HL-60/S4 treated with retinoic acid at 250 ng/mL for 4 days and 3 days (cell line): ENCODE data around the gene FBXO41.

Experiments
- in situ Hi-C: fragments of 300-500 bp; cut with MboI; formaldehyde crosslinking; loops from 2 replicates; pipeline ENCODE4 v1.7.0; 2022; ENCODE audit warnings: low sequenced_read_pairs

FBXO41 gene, protein sequence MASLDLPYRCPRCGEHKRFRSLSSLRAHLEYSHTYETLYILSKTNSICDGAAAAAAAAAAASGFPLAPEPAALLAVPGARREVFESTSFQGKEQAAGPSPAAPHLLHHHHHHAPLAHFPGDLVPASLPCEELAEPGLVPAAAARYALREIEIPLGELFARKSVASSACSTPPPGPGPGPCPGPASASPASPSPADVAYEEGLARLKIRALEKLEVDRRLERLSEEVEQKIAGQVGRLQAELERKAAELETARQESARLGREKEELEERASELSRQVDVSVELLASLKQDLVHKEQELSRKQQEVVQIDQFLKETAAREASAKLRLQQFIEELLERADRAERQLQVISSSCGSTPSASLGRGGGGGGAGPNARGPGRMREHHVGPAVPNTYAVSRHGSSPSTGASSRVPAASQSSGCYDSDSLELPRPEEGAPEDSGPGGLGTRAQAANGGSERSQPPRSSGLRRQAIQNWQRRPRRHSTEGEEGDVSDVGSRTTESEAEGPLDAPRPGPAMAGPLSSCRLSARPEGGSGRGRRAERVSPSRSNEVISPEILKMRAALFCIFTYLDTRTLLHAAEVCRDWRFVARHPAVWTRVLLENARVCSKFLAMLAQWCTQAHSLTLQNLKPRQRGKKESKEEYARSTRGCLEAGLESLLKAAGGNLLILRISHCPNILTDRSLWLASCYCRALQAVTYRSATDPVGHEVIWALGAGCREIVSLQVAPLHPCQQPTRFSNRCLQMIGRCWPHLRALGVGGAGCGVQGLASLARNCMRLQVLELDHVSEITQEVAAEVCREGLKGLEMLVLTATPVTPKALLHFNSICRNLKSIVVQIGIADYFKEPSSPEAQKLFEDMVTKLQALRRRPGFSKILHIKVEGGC

DNA sequence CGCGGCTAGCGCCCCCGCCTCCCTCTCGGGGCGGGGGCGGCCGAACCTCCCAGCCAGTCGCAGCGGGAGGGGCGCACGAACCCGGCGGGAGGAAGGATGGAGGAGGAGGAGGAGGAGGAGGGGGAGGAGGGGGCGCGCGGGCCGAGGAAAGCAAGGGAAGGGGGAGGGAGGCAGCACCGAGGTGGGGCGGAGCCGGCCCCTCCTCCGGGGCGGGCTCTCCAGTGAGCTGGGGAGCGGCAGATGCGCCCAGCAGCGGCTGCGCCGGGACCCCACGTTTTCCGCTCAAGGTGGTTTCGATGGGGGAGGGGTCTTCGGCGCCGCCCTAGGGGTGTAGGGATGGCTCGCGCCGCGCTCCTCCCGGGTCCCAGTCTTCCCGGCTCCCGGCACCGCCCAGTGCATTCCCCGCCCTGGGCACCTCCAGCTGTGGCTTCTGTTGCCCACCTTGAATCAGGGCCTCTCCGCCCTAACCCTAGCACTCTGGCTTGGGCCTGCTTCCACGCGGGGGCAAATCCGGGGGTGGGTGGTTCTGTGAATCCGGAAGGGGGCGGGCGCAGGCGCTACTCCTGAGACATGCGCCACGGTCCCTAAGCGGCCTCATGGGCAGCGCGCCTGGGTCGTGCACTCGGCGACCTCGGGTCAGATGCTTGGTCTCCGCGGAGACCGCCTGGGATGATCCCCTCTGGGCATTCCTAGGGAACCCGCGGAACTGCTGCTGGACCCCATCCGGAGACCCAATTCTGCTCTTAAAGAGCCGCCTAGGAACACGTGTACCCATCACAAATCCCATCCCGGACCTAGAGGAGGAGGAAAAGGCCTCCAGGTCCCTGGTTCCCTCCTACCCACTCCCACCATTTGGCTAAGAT, at the start of gene FBXO41:
FBXO41 (minus strand) TSS at position 183 of the 863 bp plus-strand sequence. CDS start 14,848 bp downstream, outside the sequence.
- in situ Hi-C loops: no loop called here

DNA sequence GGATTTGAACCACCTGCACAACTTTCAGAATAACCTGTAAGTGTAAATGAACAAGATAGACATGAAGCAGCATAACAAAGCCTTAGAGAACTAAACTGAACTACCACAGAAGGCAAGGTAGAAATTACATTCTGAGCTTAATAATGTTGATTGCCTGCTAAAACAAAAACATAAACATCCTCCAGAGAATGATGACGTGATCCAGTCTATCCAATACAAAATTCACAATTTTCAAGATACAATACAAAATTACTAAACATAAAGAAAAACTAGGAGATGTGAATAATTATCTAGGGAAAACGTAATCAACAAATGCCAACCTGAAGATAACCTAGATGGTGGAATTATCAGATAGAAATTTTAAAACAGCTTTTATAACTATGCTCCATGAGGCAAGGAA, 49.8 kb upstream of the FBXO41 start:
- in situ Hi-C loops: no loop called here

DNA sequence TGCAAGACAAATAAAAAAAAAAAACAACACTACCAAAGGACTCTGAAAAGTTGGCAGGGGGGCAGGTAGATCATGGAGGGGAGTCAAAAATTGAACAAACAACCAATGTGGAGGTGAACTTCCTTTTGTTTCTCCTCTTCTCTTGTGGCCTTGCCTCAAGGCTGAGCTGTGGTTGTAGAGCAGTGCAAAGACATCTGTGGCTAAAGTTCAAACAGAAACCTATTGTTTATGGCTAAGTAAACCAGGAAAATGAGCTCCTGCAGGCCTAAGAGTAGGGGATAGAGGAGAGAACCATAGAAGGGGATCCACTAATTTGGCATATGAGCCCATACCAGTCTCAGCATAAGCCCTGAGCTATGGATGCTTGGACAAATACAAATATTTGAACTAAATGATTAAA, 49.3 kb upstream of the FBXO41 start:
- in situ Hi-C loops: no loop called here

DNA sequence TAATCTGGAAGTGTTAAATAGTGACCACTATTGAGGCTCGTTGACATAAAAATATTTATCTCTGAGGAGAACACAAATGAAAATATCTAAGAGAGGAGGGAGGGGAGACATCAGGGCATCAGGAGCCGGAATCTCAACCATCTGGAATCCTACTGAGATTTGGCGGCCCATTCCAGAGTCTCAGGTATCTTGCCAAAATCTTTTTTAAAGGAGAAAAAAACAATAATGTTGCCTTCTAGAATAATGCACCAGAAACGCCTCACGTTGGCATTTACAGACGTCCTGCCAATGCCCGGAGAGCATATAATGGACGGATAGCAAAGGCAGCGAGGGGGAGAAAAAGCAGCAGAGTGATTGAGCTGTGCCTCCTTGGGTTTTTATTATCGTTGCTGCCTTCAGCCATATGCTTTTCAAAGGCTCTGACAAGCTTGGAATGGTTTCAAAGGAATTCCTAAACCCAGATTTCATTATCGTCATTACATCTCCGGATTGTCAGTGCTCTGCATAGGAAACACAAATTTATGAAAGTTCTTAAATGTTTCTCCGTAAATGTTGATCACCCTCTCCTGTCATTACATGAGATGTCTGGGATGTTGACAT, 39.9 kb upstream of the FBXO41 start:
- in situ Hi-C loops: no loop called here

DNA sequence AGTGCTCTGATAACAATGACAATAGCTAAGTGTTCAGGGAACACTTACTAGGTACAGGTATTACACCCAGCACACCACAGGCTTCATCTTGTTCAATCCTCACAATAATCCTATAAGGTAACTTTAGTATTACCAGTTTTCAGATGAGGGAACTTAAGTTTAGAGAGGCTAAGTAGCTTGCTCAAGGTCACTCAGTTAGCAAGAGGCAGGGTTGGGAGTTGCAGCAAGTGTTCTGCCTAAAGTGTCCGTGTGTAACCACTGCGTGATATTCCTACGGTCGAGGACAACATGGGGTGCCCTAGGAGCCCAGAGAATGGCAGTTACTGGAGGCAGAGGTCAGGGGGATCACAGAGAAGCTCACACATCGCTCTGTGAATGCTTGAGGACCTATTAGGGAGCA, 39.3 kb upstream of the FBXO41 start:
- in situ Hi-C loops: no loop called here

DNA sequence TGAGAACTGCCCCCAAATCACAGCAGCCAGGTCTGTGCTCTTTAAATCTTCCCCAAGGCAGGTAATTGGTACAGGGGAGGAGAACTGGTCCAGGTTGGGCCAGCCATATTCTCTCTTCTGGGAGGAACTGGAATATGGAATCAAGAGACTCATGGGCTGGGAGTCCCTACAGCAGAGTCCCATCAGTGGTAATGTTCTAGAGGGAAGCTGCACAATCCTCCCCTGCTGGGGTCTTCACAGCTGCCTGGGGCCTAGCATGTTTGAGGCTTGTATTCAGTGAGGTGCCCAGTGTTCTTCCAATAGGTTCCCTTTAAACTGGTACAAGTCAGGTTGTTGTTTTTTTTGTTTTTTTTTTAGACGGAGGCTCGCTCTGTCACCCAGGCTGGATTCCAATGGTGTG, 30.2 kb upstream of the FBXO41 start:
- in situ Hi-C loops: no loop called here

DNA sequence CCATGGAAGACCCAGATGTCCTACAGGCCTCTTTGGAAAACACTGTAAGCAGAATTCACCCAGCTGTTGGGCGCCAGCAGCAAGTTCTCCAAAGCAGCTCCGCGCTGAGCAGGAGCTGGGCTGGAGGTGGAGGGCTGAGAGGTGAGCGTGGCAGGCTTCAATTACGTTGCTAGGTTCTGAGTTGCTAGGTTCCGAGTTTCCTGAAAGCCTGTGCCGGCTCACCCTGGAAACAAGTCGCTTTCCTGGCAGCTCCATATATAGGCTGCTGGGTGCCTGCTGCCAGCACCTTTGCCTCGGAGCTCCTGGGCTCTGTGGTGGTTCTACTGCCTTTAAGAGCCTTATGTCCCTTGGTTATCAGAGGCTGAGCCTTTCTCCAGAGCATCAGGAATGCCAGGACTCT, 23.4 kb upstream of the FBXO41 start:
- in situ Hi-C loops: no loop called here

DNA sequence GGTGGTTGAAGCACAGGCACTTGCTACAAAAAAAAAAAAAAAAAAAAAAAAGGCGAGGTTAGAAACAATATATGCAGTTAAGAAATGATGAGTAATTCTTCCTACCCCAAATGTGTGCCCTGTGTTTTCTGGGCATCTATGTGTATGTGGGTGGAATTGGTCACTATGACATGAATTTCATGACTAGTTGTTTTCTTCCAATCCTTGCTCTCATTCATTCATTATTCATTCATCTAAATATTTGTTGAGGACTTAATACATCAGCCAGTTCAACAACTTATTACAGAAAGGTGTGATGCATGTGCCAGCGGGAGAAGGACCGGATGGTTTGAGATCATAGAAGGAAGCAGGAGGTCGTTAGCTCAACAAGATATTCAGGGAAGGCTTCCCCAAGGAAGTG, 17.4 kb upstream of the FBXO41 start:
- in situ Hi-C loops: no loop called here

DNA sequence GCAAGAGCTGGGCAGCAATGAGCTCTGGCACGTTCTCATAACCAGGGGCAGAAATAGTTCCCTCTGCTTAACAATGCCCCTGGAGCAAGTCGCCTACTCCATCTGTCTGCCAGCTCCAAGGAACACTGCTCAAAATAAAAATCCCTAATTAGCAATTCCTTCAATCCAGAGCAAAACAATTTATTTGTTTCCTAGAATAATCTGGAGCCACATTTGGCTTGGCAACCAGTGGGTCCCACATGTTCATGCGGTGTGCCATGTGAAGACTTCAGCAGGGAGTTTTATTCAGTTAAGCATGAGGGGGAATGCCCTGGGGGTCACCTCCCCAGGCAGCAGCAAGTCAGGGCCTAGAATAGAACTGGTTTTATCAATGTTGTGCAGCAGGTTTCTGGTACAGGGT, 16.6 kb upstream of the FBXO41 start:
- in situ Hi-C loops: no loop called here

DNA sequence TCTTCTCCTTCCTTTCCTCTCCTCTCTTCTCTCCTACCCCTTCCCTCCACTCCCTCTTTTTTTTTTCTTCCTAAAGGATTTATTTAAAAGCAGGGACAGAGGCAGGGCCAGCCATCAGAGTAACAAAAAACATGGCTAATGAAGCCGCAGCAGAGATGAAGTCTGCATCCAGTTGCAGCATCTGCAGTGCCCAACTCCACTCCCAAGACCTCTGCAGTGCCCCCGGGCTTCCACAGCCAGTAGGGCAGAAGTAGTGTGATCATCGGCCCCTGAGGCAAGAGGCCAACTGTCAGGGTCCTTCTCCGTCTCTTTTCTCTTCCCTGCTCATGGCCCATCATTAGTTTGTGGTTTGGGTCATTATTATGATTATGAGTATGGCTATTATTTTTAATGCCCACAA, 13.3 kb upstream of the FBXO41 start:
- in situ Hi-C loops: no loop called here

DNA sequence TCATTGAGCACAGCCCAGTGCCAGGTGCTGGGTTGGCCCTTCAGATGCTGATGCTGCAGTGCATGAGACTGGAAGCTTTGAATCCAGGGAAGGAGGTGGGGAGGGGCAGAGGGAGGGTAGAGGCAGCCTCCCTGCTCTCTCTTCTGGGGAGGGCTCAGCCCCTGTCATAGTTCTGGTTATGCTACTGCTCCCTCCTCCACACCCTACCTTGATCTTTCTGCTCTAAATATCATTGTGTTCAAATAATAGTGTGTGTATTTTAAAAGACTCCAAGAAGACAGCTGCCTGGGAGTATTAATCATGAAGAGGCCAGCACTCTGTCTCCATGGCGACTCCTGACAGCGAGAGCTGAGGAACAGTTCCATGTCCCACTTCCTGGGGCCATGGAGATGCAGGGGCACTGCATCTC, 12.9 kb upstream of the FBXO41 start:
- in situ Hi-C loops: no loop called here

DNA sequence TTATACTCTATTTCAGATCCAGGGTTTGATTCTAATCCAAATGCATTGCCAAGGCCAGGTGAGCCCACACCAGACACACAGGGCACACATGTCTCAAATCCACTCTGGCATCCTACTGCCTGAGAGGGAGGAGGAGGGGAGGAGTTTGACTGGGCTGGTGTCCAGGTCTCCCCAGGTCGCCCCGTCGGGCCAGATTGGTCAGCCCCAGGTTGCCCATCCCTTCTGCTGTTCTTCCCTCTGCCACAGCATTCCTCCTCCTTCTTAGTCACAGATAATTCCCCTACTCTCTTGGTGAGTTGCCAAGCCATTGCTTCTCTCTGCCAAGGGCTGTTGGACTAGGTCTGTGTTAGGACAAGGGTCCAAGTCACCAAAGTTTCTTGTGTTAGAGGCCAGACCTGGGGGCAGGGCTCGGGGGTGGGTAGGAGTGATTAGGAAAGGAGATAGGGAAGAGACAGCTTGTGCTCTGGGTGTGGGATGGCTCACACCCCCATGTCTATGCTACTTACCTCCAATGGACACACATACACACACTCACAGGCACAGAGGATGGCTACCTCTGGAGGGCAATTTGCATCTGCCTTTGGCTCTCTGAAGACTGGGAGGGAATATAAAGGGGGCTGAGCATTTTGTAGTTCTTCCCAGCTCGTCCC, 11.6 kb upstream of the FBXO41 start:
- in situ Hi-C loops: no loop called here

DNA sequence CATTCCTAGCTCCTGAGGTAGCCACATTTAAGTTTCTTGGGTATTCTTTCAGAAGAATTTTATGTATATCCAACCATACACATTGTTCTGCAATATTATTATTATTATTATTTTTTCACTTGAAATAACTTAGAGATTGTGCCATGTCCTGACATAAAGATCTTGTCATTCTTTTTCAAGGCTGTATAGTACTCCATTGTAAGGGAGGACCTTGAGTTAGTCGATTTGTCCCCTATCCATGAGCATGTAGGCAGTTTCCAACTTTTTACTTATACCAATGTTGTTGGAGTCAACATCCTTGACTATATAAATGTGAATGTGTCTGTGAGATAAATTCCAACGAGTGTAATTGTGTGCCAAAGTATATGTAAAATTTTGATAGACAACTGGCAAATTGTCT, 10.0 kb upstream of the FBXO41 start:
- in situ Hi-C loops: no loop called here

DNA sequence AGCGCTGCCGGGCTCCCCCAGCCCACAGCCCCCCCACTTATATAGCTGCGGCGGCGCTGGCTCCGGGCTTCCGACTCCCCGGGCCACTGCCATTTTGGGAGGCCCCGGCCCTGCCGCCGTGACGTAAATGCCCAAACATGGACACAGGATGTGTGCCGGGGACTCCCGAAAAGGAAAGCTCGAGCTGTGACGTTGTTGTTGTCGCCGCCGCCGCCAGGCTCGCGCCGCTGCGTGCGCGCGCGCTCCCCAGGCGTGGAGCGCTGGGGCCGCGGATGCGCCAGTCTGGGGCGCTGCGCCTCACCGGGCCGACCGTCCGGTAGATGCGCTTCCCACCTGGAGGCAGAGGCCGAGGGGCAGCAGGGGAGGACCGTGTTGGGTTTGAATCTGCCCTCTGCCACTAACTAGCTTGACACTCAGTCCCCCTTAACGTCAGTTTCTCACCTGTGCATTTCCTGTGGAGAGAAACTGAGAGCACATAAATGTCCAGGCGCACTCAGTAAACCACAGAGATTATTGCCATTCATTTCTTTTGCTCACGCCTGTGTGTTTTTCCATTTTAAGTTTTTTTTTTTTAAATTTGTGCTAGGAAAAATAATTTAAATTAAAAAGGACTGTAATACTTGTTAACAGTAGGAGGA, 9.4 kb upstream of the FBXO41 start, which contains the start of gene EGR4:
EGR4 (minus strand) TSS at position 15 of the 638 bp plus-strand sequence. CDS start 231 bp downstream, outside the sequence.
- in situ Hi-C loops: no loop called here

DNA sequence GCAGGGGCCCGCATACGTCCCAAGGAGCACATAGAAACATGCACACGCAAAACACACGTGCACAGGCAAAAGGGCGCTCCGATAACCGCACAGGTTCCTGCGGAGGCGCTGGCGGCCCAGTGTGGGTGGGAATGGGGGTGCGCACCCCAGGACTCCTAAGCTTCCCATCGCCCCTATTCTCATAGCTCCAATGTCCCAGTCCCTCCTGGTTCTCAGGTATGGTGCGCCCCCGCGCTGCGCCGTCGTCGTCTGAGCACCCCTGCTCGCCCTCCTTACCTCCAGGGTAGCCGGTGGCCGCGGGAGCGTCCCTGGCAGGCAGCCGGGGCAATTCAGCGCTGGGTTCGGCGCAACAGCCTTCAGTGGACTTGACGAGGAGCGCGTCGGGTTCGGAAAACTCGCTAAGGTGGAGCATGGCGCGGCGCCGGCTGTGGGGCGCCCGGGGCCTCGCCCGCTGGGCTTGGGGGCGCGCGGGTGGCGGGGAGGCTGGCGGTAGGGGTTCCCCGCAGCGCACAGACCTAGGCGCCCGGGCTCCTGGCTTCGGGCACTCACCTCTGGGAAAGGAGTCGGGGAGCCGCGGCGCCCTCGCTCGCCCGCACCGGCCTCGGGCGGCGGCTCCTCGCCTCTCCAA, 8.7 kb upstream of the FBXO41 start:
- in situ Hi-C loops: no loop called here

DNA sequence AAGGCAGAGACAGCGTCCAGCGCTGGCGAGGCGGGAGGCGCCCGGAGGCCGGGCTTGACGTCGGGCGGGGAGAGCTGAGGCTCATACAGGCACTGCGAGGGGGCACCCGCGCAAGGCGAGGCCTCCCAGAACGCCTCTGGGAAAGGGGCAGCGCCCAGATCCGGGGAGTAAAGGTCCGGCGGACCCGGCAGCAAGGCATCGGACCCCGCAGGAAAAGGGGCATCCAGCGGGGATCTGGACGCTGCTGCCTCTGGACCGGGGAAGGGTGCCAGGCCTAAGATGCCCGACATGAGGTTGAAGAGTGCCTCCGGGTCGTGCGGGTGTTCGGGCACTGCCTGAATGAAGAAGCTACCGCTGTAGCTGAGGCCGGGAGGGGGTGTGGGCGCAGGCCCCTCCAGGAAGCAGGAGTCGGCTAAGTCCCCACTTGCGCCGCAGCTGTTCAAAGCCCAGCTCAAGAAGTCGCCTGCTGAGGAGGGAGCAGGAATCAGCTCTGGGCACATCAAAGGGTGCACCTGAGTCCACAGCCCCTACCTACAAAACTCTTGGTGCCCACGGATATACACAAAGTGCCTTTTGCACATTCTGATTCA, 8.1 kb upstream of the FBXO41 start:
- in situ Hi-C loops: no loop called here

DNA sequence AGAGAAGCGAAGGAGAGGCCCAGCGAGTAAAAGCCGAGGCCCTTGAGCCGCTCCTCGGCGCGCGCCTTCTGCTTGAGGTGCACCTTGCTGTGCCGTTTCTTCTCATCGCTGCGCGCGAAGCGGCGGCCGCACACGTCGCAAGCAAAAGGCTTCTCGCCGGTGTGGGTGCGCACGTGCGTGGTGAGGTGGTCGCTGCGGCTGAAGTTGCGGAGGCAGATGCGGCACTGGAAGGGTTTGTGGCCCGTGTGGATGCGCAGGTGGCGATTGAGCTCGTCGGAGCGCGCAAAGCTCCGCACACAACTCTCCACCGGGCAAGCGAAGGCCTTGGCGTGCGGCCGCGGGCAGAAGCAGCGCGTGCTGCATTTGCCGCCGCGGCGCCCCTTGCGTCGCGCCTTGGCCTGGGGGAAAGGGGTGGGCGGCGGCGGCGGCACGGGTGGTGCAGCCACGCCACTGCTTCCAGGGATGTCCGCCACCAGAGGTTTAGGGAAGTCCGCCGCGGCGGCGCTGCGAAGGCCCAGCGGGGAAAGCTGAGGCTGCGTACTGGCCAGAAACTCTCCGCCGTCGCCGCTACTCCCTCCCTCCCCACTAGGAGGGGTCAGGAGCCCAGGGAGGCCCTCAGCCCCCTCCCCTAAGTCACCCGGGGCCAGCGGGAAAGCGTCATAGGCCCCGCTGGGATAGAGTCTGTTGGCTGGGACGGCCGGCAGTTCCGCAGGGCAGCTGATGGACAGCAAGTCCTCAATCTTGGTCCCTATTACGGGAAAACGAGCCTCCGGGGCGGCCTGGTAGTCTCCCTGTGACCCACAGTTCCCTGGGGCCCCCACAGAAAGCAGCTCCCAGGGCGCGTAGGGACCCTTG, 7.4 kb upstream of the FBXO41 start:
- in situ Hi-C loops: no loop called here

DNA sequence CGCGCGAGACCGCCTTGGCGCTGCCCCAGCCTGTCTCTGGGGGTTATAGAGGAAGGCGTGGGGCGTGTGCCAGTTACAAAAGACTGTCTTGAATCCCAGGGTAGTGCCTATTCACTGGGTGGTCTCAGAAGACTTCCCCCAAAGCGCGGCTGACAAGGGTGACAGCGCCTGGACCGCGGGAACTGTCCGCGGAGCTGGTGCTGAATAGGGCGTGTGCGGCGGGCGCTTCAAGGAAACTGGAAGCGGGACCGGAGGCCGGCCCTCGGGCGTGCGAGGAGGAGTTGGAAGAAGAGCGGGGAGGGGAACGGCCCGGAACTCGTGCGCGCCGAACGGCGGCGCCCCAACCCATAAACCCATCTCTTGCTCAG, 6.8 kb upstream of the FBXO41 start:
- in situ Hi-C loops: no loop called here
